COLO829 (cell line): ENCODE measurements around the gene CLHC1.
"Not testable (repeated sequence)": the region's sequence is repeated elsewhere in the genome, so short reads cannot be mapped to it uniquely, and the experiment has no call there.

Experiments
- DNase-seq: peaks from one replicate; pipeline ENCODE4 v3.0.0; 2012; ENCODE audit warnings: low spot score

CLHC1 gene

GRCh38 chr2:55232863-55233657 is 967 bp upstream of the CLHC1 start:
- DNase-seq = no peak

GRCh38 chr2:55231546-55232083 is 478 bp downstream of the CLHC1 start:
- no peak for DNase-seq

- no peak for DNase-seq
Observed at GRCh38 chr2:55230551-55230950, 1.5 kb downstream of the CLHC1 start.

DNA sequence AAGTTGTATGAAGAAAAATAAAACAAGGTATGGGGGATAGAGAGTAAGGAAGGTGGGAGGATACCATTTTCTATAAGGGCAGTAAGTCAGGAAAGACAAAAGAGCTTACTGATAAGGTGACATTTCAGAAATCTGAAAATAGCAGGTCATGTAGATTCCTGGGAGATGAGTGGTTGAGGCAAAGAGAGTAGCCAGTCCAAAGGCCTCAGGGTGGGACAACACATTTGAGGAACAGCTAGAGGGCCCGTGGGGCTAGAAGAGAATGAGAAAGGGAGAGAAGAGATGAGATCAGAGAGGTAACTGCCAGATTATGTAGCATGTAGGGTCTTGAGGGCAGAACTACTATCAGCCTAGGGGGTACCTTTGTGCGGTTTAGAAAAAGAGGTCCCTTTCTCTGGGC is 2.9 kb downstream of the CLHC1 start:
- DNase-seq = no peak

GRCh38 chr2:55228226-55228563 is 3.9 kb downstream of the CLHC1 start:
- DNase-seq = no peak

DNA sequence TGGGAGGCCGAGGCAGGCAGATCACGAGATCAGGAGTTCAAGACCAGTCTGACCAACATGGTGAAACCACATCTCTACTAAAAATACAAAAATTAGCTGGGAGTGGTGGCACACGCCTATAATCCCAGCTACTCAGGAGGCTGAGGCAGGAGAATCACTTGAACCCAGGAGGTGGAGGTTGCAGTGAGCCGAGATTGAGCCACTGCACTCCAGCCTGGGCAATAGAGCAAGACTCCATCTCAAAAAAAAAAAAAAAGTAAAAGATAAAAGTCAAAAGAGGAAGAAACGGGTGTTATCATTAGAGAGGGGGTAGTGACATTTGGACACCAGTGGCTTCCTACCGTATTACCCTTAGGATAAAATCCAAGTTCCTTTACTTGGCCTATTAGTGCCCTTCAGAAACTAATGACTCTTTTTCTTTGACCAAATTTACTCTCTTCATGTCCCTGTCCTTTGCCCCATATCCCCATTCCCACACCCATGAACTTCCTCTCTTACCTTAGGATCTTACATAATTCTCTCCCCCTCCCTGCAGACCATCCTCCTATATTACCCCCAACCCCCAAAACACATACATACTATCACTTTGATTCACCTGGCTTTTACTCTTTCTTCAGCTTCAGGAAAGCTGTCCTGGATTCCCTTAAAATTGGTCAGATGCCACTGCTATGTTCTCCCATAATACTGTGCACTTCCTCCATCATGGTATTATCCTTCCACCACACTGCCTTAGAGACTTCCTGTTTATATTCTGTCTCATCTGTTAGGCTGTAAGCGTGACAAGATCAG is 4.5 kb downstream of the CLHC1 start:
- not testable (repeated sequence) for DNase-seq

DNA sequence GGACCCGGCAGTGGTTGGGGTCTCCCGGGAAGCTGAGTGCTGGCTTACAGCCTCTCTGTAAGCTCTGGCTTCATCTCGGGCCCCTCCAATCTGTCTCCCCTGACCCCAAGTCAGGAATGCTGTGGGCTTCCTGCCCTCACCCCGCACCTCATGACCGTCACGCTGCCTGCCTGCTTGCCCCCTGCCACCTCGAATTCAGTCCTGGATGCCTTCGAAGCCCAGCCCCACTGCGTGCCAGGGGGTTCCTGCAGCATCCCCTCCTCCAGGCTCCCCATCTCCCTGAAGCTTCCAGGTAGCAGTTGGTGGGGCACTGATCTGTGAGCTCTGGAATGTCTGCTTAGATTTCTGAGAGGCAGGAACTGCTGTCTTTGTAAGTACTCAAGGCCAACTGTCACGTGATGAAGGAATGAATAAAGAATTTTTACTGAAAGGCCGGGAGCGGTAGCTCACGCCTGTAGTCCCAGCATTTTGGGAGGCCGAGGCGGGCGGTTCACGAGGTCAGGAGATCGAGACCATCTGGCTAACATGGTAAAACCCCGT is 6.5 kb downstream of the CLHC1 start:
- no peak for DNase-seq

DNA sequence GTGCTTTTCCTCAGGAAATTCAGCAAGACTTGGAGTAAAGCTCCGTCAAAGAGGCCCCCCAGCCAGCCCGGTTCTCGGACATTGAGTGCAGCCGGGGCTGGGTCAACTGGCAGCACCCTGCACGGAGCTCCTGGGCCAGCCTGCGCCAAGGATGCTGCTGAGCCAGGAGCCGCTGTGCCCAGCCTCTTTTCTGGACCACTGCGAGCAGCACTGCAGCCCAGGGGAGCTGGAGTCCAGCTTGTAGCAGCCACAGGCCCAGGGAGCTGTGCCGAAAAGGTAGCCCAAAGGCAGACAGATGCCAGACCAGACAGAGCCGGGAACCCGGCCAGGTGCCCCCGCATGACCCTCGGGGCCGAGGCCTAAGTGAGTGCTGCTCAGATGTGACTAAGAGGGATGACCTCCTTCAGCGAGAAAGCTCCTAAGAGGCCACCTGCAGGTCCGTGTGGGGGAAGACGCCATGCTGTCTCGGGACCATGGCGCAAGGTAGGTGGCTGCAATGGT is 7.3 kb downstream of the CLHC1 start:
- DNase-seq = no peak

DNA sequence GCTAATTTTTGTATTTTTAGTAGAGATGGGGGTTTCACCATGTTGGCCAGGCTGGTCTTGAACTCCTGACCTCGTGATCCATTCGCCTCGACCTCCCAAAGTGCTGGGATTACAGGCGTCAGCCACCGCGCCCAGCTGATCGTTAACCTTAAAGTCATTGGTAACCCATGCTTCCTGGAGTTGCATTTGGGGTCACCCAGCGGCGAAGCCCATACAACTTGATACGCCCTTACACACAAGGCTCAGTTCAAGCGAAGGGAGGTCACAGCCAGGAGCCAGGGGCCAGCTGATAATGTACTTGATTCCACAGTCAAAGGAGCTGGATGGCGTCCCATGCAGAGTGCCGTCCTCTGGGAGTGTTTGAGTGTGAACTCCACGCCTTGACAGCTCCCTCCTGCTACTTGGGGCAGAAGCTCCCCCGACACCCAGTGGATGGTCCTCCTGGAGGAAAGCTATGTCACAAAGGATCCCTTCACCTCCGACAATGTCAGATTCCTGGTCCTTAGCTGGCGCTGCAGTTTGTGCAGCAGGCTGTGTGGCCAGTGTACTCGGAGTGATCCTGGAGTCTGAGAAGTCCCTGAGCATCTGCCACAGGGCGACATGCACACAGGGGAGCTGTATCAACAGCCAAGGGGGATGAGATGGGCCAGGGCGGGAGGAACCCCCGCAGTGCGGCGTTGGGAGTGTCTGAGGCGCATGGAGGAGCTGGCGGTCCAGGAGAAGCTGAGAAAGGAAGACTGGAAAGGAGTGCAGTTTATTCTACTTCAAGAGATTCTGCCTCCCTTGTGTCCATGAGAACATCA is 7.9 kb downstream of the CLHC1 start:
- no peak for DNase-seq

GRCh38 chr2:55213822-55214221 is 18.3 kb downstream of the CLHC1 start:
- DNase-seq = no peak

DNA sequence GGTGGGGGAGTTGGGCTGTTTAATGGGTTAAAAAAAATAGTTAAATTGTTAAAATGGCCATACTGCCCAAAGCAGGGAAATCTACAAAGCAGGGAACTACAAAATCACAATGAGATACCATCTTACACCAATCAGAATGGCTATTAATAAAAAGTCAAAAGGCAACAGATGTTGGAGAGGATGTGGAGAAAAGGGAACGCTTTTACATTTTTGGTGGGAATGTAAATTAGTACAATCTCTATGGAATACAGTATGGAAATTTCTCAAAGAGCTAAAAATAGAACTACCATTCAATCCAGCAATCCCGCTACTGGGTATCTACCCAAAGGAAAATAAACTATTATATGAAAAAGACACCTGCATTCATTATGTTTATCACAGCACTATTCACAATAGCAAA is 27.1 kb downstream of the CLHC1 start:
- DNase-seq = no peak

DNA sequence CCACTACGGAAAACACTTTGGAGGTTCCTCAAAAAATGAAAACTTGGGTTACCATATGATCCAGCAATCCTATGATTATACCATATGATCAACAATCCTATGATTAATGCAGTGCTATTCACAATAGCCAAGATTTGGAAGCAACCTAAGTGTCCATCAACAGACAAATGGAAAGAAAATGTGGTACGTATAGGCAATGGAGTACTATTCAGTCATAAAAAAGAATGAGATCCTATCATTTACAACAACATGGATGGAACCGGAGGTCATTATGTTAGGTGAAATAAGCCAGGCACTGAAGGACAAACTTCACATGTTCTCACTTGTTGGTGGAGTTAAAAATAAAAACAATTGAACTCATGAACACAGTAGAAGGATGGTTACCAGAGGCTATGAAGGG is 27.6 kb downstream of the CLHC1 start:
- DNase-seq = no peak

GRCh38 chr2:55200416-55200815 is 31.7 kb downstream of the CLHC1 start:
- no peak for DNase-seq

DNA sequence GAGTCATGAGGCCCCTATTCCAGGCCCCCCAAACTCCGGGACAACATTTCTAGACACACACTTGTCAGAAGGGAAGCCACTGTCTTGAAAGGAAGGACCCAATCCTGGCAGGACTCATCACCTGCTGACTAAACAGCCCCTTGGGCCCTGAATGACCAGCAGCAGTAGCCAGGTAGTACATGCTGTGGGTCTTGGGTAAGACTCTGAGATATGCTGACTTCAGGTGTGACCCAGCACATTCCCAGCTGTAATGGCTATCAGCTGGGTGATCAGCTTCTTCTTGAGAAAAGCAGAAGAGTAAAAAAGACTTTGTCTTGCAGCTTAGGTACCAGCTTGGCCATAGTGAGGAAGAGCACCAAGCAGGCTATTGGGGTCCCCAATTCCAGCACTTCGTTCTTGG is 35.6 kb downstream of the CLHC1 start:
- no peak for DNase-seq

GRCh38 chr2:55191888-55192287 is 40.2 kb downstream of the CLHC1 start:
- not testable (repeated sequence) for DNase-seq

- DNase-seq = not testable (repeated sequence)
Observed at GRCh38 chr2:55186837-55187236, 45.3 kb downstream of the CLHC1 start.

- no peak for DNase-seq
Observed at GRCh38 chr2:55180374-55180773, 51.7 kb downstream of the CLHC1 start.

- no peak for DNase-seq
Observed at GRCh38 chr2:55176094-55176415, 56.0 kb downstream of the CLHC1 start.

DNA sequence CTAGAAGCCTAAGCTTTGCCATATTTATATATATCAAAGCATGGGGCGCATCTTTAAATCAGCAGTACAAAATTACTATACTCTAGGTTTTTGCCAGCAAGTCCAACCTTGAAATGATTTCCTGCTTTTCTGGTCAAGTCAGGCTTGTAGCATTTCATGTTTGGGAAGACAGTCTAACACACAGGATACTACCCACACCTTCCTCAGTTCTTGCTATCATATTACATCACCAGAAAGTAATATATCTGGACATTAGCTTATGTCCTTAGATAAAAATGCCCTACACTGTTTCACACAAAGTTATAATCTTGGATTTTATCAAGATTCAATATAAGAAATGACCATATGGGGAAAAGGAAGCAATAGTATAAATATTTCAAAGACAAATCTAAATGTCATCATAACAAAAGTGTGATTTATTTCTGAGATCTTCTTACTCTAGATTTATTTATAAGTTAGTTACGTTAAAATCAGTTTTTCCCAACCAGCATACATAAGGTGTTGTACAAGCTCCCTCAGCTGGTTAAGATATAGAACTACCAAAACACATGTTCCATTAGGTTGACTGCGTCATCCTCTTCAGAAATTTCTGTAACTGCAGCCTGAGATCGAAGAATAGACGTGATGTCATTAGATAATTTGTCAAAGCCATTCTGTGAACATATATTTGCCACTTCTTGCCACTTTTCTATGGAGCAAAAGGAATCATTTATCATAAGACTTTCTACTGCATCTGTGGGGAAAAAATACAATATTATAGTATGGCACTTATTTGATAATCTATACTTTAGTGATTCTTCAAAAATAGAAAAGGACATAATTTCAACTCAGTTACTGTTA is 56.6 kb downstream of the CLHC1 start:
- peak; percentile 75 for DNase-seq

- DNase-seq = no peak
Observed at GRCh38 chr2:55173438-55174054, 58.5 kb downstream of the CLHC1 start.

- DNase-seq = no peak
Observed at GRCh38 chr2:55169915-55170314, 62.2 kb downstream of the CLHC1 start.
